SK-N-SH (cell line): ENCODE results near the gene SAMD4A. TPM values are rescaled to one million over a fixed set of nuclear protein-coding genes. Genes with fewer than 3 reads are reported as not detected.

Experiments used
- CTCF ChIA-PET: fragments of 300-600, 350-600 bp; formaldehyde crosslinking; extraction: SDS; loops from one replicate; lab custom pipeline; 2021; lab: Yijun Ruan, JAX
- POLR2A ChIA-PET: fragments of 350-600 bp; sonication (Branson Sonifier 250); formaldehyde crosslinking; extraction: SDS; loops from one replicate; lab custom pipeline; 2020; ENCODE audit warnings: antibody characterized with exemption, inconsistent platforms; lab: Yijun Ruan, JAX
- DNase-seq: peaks from one replicate; pipeline ENCODE4 v3.0.0; 2012
- H2AFZ ChIP-seq: fragments of 200-600 bp; sonication (generic); 2 replicates; pipeline ENCODE4 v1.8.1; 2016; ENCODE audit warnings: antibody characterized with exemption, mild to moderate bottlenecking, low read depth
- H3F3A ChIP-seq: fragments of 200-600 bp; sonication (generic); replicated peaks from 2 replicates; pipeline ENCODE3; 2016; ENCODE audit warnings: antibody characterized with exemption, mild to moderate bottlenecking; ENCODE audit not compliant: insufficient read depth
- H3K27ac ChIP-seq, 2 experiments: fragments of 200-500 bp in 1 of 2; fragments of 200-600 bp in 1 of 2; sonication (Bioruptor generic) in 1 of 2; sonication (generic), shearing (Covaris generic) in 1 of 2; 2 replicates each; pipeline versions ENCODE4 v1.5.1 to v1.6.1; 2014 to 2016; ENCODE audit warnings: low read depth in 2 of 2, inconsistent platforms in 1 of 2, low read length in 1 of 2, mild to moderate bottlenecking in 1 of 2, mixed read lengths in 1 of 2
- H3K27me3 ChIP-seq: fragments of 200-600 bp; sonication (generic), shearing (Covaris generic); 2 replicates; pipeline ENCODE4 v1.6.1; 2016; ENCODE audit warnings: mixed run types; ENCODE audit not compliant: insufficient read depth
- H3K36me3 ChIP-seq, 2 experiments: fragments of 200-500 bp in 1 of 2; fragments of 200-600 bp in 1 of 2; sonication (Bioruptor generic) in 1 of 2; sonication (generic) in 1 of 2; replicated peaks in 1 of 2; 2 replicates each; pipeline versions ENCODE3 to v1.5.1; 2014 to 2016; ENCODE audit warnings: low read length in 1 of 2, mild to moderate bottlenecking in 1 of 2; ENCODE audit not compliant: insufficient read depth in 2 of 2, control insufficient read depth in 1 of 2
- H3K4me1 ChIP-seq, 2 experiments: fragments of 200-500 bp in 1 of 2; fragments of 200-600 bp in 1 of 2; sonication (Bioruptor generic) in 1 of 2; sonication (generic), shearing (Covaris generic) in 1 of 2; 2 replicates each; pipeline versions ENCODE4 v1.5.1 to v1.6.1; 2014 to 2016; ENCODE audit warnings: low read depth in 1 of 2, low read length in 1 of 2, mixed run types in 1 of 2; ENCODE audit not compliant: insufficient read depth in 2 of 2, control insufficient read depth in 1 of 2
- H3K4me2 ChIP-seq: fragments of 200-600 bp; sonication (generic), shearing (Covaris generic); 2 replicates; pipeline ENCODE4 v1.6.1; 2017; ENCODE audit warnings: mixed run types
- H3K4me3 ChIP-seq, 2 experiments: fragments of 200-500 bp in 1 of 2; fragments of 200-600 bp in 1 of 2; sonication (Bioruptor generic) in 1 of 2; sonication (generic), shearing (Covaris generic) in 1 of 2; 2 replicates each; pipeline versions ENCODE4 v1.5.1 to v1.8.1; 2014 to 2016; ENCODE audit warnings: low read depth in 2 of 2, inconsistent platforms in 1 of 2, low read length in 1 of 2, mild to moderate bottlenecking in 1 of 2, mixed read lengths in 1 of 2, moderate library complexity in 1 of 2
- H3K79me2 ChIP-seq: fragments of 200-600 bp; sonication (generic); 2 replicates; pipeline ENCODE4 v1.8.1; 2017; ENCODE audit warnings: mild to moderate bottlenecking; ENCODE audit not compliant: insufficient read depth
- H3K9ac ChIP-seq: fragments of 200-600 bp; sonication (generic); 2 replicates; pipeline ENCODE4 v1.6.1; 2017; ENCODE audit warnings: mixed run types
- H3K9me2 ChIP-seq: fragments of 200-600 bp; sonication (generic); 2 replicates; pipeline ENCODE4 v1.6.1; 2017; ENCODE audit warnings: mixed run types
- H3K9me3 ChIP-seq: fragments of 200-600 bp; sonication (generic); 2 replicates; pipeline ENCODE4 v1.6.1; 2017; ENCODE audit warnings: mixed run types, mild to moderate bottlenecking, moderate library complexity
- H4K20me1 ChIP-seq: fragments of 200-600 bp; sonication (generic); 2 replicates; pipeline ENCODE4 v1.6.1; 2017; ENCODE audit warnings: mild to moderate bottlenecking, mixed run types; ENCODE audit not compliant: insufficient read depth
- EP300 ChIP-seq, 2 experiments: IDR thresholded peaks; 2 replicates each; pipeline versions ENCODE4 v1.4.0 to v1.6.1; 2012; ENCODE audit warnings: borderline replicate concordance in 1 of 2, low read depth in 1 of 2, low read length in 1 of 2
- FOXM1 ChIP-seq: IDR thresholded peaks from 2 replicates; pipeline ENCODE4 v1.4.0; 2012; ENCODE audit warnings: low read depth, mild to moderate bottlenecking
- GABPA ChIP-seq: IDR thresholded peaks from 2 replicates; pipeline ENCODE4 v1.4.0; 2012; ENCODE audit warnings: low read depth, mild to moderate bottlenecking
- JUND ChIP-seq: IDR thresholded peaks from 2 replicates; pipeline ENCODE4 v1.4.0; 2012
- MEF2A ChIP-seq: IDR thresholded peaks from 2 replicates; pipeline ENCODE4 v1.4.0; 2012; ENCODE audit warnings: low read depth, borderline replicate concordance
- NFIC ChIP-seq: IDR thresholded peaks from 2 replicates; pipeline ENCODE4 v1.4.0; 2012; ENCODE audit warnings: borderline replicate concordance
- POLR2AphosphoS5 ChIP-seq: IDR thresholded peaks from 2 replicates; pipeline ENCODE4 v1.6.1; 2012; ENCODE audit warnings: low read depth, low read length
- RAD21 ChIP-seq: IDR thresholded peaks from 2 replicates; pipeline ENCODE4 v1.6.1; 2012; ENCODE audit warnings: mild to moderate bottlenecking, low read length
- RXRA ChIP-seq: IDR thresholded peaks from 2 replicates; pipeline ENCODE4 v1.4.0; 2012; ENCODE audit warnings: low read depth, mild to moderate bottlenecking, borderline replicate concordance
- SIN3A ChIP-seq: IDR thresholded peaks from 2 replicates; pipeline ENCODE4 v1.6.1; 2012; ENCODE audit warnings: low read depth, mild to moderate bottlenecking, low read length, moderate library complexity, borderline replicate concordance
- SMC3 ChIP-seq: IDR thresholded peaks from 2 replicates; pipeline ENCODE4 v1.6.1; 2012; ENCODE audit warnings: low read depth, low read length, improper control_type of control experiment
- TAF1 ChIP-seq: IDR thresholded peaks from 2 replicates; pipeline ENCODE4 v1.6.1; 2012; ENCODE audit warnings: low read depth, mild to moderate bottlenecking, low read length, moderate library complexity, borderline replicate concordance
- TCF12 ChIP-seq: IDR thresholded peaks from 2 replicates; pipeline ENCODE4 v1.4.0; 2012
- TEAD4 ChIP-seq: IDR thresholded peaks from 2 replicates; pipeline ENCODE4 v1.4.0; 2012; ENCODE audit warnings: mild to moderate bottlenecking, borderline replicate concordance; ENCODE audit not compliant: insufficient read depth
- WGBS: methylation state at CpG from one replicate; pipeline ENCODE4 v1.1.6; 2017; ENCODE audit warnings: low lambda C conversion rate; 5-methylcytosine and 5-hydroxymethylcytosine counted together
- polyA plus RNA-seq, 3 experiments: library from polyadenylated mRNA; depleted of rRNA; stranded (reverse); fragments of >200 nt; gene quantifications; 2 replicates each; pipeline ENCODE4 v1.2.3, GENCODE V29; 2012
- TF ChIP-seq, protein P1 (sequence below): IDR thresholded peaks from 2 replicates; pipeline ENCODE4 v1.4.0; 2012; ENCODE audit warnings: low read depth
- TF ChIP-seq, protein P2 (sequence below): IDR thresholded peaks from 2 replicates; pipeline ENCODE4 v1.6.1; 2012; ENCODE audit warnings: mild to moderate bottlenecking, low read depth, low read length, moderate library complexity
- TF ChIP-seq, protein P3 (sequence below): IDR thresholded peaks from 2 replicates; pipeline ENCODE4 v1.4.0; 2012; ENCODE audit warnings: low read depth, borderline replicate concordance
- TF ChIP-seq, protein P4 (sequence below): IDR thresholded peaks from 2 replicates; pipeline ENCODE4; 2012

The SAMD4A gene
- polyA plus RNA-seq, 1 of the 3 experiments (the other 2 are of a cell fraction) = 5.0 TPM

DNA sequence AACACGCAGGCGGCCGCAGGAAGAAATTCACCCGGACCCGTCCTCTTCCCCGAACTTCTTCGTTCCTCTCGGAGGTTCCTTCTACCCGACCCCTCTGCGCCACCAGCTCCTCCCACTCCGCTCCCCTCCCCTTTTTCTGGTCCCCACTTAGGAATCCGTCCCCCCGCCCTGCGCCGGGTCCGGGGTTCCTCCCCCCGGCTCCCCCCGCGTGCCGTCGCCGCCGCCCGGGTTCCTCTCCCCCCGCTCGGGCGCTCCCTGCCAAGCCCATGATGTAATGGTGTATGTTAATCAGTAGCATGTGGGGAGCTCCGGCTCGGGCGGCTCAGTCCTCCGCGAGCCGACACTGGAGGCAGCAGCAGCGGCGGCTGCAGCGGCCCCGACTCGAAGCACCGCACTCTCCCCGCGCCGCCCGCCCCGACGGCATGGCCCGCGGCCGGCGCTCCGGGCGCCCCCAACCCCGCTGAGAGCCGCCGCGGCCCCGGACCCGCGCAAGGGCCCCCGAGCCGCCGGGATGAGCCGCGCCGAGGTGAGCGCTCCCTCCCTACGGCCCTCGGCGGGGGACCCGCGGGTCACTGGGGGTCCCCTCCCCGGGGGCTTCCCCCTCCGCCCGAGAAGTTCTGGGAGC is 1.0 kb upstream of the SAMD4A start:
- TF ChIP-seq TCF12 (peak; percentile 92), RAD21 (no peak), NFIC (peak; percentile 91), TEAD4 (peak; percentile 96), EP300 (IDR thresholded peaks at IDR 0.05; ENCODE audit: borderline replicate concordance in 1 of 2, low read depth in 1 of 2, low read length in 1 of 2) (peak in 1 of 2 experiments; percentile 88; a peak in 2 of 4 replicates), SIN3A (no peak), JUND (peak; percentile 61), FOXM1 (0 out of 2 replicates have a peak, but pooled peaks have one; percentile 40), SMC3 (no peak), MEF2A (peak; percentile 51; the same call in 1 of the 2 replicates), TAF1 (peak; percentile 89), POLR2AphosphoS5 (peak; percentile 86), RXRA (peak; percentile 48; the same call in 1 of the 2 replicates), GABPA (no peak; the same call in 1 of the 2 replicates)
- TF ChIP-seq, protein P1, sequence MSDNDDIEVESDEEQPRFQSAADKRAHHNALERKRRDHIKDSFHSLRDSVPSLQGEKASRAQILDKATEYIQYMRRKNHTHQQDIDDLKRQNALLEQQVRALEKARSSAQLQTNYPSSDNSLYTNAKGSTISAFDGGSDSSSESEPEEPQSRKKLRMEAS = peak; percentile 77; the same call in 1 of the 2 replicates
- TF ChIP-seq, protein P2, sequence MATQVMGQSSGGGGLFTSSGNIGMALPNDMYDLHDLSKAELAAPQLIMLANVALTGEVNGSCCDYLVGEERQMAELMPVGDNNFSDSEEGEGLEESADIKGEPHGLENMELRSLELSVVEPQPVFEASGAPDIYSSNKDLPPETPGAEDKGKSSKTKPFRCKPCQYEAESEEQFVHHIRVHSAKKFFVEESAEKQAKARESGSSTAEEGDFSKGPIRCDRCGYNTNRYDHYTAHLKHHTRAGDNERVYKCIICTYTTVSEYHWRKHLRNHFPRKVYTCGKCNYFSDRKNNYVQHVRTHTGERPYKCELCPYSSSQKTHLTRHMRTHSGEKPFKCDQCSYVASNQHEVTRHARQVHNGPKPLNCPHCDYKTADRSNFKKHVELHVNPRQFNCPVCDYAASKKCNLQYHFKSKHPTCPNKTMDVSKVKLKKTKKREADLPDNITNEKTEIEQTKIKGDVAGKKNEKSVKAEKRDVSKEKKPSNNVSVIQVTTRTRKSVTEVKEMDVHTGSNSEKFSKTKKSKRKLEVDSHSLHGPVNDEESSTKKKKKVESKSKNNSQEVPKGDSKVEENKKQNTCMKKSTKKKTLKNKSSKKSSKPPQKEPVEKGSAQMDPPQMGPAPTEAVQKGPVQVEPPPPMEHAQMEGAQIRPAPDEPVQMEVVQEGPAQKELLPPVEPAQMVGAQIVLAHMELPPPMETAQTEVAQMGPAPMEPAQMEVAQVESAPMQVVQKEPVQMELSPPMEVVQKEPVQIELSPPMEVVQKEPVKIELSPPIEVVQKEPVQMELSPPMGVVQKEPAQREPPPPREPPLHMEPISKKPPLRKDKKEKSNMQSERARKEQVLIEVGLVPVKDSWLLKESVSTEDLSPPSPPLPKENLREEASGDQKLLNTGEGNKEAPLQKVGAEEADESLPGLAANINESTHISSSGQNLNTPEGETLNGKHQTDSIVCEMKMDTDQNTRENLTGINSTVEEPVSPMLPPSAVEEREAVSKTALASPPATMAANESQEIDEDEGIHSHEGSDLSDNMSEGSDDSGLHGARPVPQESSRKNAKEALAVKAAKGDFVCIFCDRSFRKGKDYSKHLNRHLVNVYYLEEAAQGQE = peak; percentile 73; the same call in 1 of the 2 replicates
- TF ChIP-seq, protein P3, sequence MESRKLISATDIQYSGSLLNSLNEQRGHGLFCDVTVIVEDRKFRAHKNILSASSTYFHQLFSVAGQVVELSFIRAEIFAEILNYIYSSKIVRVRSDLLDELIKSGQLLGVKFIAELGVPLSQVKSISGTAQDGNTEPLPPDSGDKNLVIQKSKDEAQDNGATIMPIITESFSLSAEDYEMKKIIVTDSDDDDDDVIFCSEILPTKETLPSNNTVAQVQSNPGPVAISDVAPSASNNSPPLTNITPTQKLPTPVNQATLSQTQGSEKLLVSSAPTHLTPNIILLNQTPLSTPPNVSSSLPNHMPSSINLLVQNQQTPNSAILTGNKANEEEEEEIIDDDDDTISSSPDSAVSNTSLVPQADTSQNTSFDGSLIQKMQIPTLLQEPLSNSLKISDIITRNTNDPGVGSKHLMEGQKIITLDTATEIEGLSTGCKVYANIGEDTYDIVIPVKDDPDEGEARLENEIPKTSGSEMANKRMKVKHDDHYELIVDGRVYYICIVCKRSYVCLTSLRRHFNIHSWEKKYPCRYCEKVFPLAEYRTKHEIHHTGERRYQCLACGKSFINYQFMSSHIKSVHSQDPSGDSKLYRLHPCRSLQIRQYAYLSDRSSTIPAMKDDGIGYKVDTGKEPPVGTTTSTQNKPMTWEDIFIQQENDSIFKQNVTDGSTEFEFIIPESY = 0 out of 2 replicates have a peak, but pooled peaks have one; percentile 64
- TF ChIP-seq, protein P4, sequence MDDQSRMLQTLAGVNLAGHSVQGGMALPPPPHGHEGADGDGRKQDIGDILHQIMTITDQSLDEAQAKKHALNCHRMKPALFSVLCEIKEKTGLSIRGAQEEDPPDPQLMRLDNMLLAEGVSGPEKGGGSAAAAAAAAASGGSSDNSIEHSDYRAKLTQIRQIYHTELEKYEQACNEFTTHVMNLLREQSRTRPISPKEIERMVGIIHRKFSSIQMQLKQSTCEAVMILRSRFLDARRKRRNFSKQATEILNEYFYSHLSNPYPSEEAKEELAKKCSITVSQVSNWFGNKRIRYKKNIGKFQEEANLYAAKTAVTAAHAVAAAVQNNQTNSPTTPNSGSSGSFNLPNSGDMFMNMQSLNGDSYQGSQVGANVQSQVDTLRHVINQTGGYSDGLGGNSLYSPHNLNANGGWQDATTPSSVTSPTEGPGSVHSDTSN = peak; percentile 69
- Histone ChIP-seq H3F3A (peaks cover 46% of the 10 kb centered on the region), H3K27me3 (no peaks in the 10 kb centered on the region), H4K20me1 (peaks cover 21% of the 10 kb centered on the region), H3K4me3 (peak overlapping the region; percentile 70 to 73), H3K27ac (peak overlapping the region; percentile 82 to 93), H3K4me1 (peaks cover 22 to 23% of the 10 kb centered on the region in 2 experiments), H3K36me3 (peaks cover 4 to 8% of the 10 kb centered on the region in 2 experiments), H3K4me2 (peak overlapping the region; percentile 93), H2AFZ (peak overlapping the region; percentile 49; the same call in 1 of the 2 replicates), H3K9me2 (no peaks in the 10 kb centered on the region), H3K9me3 (no peaks in the 10 kb centered on the region), H3K79me2 (peaks cover 58% of the 10 kb centered on the region), H3K9ac (peak overlapping the region; percentile 95)
- peak; percentile 91 for DNase-seq
- POLR2A ChIA-PET = interaction anchor here (0.6 to 3.5 kb wide), 10 partner anchors 119 to 485 kb away, joined by 3 to 18 read pairs (median 4); partner anchors contain the start of genes MAPK1IP1L, SOCS4 and WDHD1
- CTCF ChIA-PET = interaction anchor here (0.7 to 7.3 kb wide), 24 partner anchors 9 to 500 kb away, joined by 3 to 171 read pairs (median 4); partner anchors contain the start of genes SOCS4 and WDHD1
- 1% methylated on average over 27 of the region's 73 CpGs for WGBS
